Hematopoietic multipotent progenitor cell treated with erythropoietin and hydrocortisone succinate and interleukin-3 and kit ligand, for 6 days (in vitro differentiated cells): ENCODE results near the gene PSAPL1.
A peak's percentile ranks its signal among the peaks of the same experiment; 100 is the strongest.

Experiments
- DNase-seq: peaks from one replicate; pipeline ENCODE4 v3.0.0-alpha.2; 2015

Gene PSAPL1

DNA sequence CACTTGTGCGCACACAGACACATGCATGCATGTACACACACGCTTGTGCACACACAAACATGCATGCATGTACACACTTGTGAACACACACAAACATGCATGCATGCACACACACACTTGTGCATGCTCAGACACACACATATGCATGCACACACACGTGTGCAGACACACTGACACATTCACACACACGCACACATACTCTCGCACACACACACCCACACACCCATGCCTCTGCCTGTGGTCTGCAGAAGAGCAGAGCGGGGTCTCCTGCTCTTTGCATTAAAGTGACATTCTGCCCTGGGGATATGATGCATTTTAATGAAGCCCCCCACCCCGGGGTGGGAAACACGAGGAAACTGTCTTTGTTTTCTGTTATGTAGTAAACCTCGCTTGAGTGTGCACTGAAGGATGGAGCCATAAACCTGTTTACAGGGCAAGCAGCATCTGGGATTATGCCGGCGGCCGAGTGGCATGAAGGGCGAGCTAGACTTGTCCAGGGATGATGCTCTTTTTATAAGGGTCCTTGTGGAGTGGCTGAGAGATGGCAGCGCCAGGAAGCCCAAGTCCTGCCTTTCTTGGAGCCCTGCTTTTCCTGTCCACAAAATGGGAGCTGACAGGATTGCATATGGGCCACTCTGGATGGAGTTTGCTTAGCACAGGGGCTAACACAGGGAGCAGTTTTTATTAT, 17.8 kb downstream of the PSAPL1 start:
- DNase-seq = no peak

- no peak for DNase-seq
Measured at GRCh38 chr4:7415927-7416686, 18.6 kb downstream of the PSAPL1 start.

- no peak for DNase-seq
Measured at GRCh38 chr4:7414736-7415510, 19.8 kb downstream of the PSAPL1 start.

DNA sequence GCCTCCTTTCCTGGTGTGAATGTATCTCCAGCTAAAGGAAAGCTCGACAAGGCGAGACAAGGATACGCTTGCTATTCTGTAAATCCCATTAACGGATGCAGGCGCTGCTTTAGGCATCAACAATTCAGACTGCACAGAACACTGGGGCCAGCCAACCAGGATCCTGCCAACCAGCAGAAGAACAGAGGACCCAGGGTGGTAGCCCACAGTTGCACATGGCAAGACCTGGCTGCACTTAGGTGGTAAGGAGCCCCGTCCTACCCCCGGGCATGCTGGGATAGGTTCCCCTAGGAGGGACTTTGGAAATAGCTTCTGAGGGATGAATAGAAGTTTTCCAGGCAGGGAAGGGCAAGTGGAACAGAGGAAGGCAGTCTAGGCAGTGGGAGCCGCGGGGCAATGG, 20.7 kb downstream of the PSAPL1 start:
- no peak for DNase-seq

DNA sequence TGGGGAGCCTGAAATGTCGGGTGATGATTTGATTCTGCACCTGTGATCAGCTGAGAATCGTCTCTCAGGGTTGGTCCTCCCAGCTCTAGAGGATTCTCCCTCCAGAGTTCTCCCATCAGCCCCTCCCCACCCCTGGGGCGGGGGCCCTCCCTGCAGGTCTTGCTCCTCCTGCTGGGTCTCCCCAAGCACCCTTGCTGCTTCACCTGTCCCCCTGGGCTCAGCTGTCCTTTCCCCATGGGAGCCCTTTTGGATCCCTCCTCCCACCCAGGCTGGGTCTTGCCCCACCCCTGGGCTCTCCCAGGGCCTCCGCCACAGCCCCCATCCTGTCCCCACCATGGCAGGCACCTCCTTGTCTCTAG, 22.2 kb downstream of the PSAPL1 start:
- no peak for DNase-seq

GRCh38 chr4:7411896-7412553, 22.7 kb downstream of the PSAPL1 start:
- no peak for DNase-seq

GRCh38 chr4:7411491-7411890, 23.2 kb downstream of the PSAPL1 start:
- DNase-seq = no peak

DNA sequence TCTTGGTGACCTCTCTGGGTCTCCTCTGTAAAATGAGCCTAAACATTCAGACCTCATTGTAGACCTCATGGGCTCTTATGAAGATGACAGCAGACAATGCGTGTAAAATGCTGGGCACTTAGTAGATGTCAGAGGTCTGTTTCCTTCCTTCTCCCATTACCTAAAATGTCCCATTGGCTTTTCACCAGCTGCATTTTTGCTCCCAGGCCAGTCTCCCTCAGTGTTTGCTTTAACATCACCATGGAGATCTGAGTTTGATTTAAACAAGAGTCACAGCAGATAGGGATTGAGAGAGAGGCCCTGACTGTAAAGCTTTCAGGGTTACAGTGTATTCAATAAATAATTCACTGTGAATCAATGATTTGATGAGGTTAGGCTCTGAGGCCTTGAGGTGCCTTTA, 24.3 kb downstream of the PSAPL1 start:
- no peak for DNase-seq

DNA sequence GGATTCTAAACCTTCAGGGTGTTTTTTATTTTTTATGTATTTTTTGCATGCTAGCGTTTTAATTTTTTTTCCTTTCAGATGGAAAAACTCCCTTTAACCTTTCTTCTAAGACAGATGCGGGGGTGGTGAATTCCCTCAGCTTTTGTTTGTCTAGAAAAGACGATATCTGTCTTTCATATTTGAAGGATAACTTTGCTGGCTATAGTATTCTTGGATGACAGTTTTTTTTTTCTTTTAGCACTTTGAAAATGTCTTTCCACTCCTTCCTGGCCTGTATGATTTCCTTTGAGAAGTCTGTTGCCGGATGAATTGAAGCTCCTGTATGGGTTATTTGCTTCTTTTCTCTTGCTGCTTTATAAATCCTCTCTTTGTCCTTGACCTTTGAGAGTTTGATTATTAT, 26.6 kb downstream of the PSAPL1 start:
- DNase-seq = no peak

GRCh38 chr4:7403001-7403400, 31.7 kb downstream of the PSAPL1 start:
- no peak for DNase-seq

GRCh38 chr4:7402526-7402925, 32.2 kb downstream of the PSAPL1 start:
- DNase-seq = no peak

DNA sequence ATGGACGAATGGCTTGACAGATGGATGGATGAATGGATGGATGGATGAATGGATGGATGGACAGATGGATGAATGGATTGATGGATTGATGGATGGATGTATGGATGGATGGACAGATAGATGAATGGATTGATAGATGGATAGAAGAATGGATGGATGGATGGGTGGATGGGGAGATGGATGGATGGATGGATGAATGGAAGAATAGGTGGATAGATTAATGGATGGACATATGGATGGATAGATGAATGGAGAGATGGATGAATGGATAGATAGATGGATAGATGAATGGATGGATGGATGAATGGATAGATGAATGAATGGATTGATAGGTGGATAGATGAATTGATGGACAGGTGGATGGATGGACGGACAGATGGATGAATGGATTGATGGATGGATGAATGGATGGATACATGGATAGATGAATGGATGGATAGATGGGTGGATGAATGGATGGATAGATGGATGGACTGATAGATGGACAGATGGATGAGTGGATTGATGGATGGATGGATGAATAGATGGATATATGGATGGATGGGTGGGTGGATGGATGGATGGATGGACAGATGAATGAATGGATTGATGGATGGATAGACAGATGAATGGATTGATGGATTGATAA, 33.9 kb downstream of the PSAPL1 start:
- no peak for DNase-seq

DNA sequence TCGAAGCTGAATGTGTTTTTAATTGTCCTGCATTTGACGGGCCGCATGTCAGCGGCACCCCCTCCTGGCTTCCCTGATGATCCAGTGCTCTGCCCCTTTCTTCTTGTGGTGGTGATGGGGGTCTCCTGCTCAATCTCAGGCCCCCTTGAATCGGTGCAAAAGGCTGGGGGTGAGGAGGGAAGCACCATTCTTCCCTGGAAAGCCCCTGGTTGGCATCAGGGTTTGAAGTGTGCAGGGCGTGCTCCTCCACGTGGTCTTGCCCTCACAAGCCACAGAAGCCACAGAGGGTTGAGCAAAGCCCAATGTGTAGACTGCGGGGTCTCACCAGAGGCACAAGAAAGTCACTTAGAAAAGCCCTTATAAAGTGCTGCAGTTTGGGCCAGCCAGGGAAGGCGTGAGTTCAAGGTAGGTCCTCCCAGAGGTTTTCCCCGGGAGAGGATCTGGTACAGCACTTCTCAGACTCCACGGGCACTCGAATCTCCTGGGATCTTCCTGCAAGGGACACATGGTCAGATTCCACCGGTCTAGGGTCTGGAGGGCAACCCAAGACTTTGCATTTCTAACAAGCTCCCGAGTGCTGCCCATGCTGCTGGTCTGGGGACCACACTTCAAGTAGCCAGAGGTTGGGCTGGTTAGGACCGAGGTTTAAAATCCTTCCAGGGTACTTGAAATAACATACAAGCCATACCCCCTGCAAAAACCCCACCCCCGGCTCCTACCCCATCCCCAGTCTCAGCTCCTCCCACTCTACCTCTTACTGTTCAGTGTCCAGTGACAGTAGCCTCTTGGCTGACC, 35.1 kb downstream of the PSAPL1 start:
- no peak for DNase-seq

DNA sequence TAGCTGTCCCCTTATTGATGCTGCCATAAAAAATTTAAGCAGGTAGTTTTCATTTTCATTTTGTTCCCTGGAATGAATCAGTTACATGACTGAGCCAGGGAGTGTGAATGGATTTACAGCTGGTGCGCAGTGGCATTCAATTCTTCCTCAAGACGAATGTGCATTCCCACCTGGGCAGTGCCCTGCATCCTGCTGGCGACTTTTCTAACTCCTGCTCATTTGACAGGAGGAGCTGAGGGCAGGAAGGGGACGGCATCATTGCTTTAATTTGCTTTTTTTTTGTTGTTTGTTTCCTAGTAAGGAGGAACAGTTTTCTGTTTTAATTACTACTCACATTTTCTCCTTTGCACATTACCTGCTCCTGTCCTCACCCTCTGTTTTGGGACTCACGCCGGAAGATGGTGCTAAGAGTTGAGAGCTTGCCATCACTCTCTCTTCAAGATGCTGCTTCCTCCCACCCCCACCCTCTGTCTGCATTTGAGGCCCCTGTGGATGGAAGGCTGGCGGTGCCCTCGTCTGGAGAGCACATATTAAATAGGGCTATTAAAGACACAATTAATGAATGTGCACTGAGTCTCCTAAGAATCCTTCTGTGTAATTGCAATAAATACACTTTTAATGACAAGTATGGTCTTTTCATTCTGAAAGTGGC, 35.8 kb downstream of the PSAPL1 start:
- DNase-seq = no peak

GRCh38 chr4:7398104-7398423, 36.7 kb downstream of the PSAPL1 start:
- DNase-seq = peak; percentile 11

- no peak for DNase-seq
Measured at GRCh38 chr4:7397206-7398103, 37.3 kb downstream of the PSAPL1 start.

DNA sequence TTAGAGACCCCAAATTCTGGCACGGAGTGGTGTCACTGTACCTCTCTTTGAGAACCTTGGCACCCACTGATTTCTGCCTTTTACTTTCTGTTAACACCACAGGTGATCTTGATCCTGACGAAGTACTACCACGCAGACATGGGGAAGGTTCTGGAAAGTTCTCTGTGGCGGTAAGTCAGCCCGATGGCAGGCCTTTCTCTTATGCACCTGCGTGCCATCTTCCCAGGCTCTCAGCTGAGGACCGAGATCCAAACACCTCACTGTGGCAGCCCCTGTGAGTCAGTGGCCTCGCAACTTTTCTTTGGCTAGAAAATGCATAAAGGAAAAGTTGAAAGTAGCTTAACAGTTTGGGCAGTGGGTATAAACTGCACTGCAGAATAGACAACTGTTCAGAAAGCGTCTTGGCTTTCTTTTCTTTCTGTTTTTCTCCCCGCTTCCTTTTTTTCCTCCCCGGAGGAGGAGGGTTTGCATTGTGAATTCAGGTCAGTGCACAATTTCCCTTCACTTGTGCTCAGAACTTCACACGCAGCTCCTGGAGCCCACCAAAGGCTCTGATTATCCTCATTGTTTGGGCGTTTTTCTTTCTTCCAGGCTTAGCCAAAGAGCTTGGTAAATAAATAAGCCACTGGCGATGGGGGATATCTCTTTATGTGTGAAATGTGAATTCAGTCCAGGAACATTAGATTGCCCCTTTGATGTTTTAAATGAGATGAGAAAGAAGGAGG, 38.4 kb downstream of the PSAPL1 start:
- DNase-seq = no peak

GRCh38 chr4:7395645-7396044, 39.1 kb downstream of the PSAPL1 start:
- no peak for DNase-seq

DNA sequence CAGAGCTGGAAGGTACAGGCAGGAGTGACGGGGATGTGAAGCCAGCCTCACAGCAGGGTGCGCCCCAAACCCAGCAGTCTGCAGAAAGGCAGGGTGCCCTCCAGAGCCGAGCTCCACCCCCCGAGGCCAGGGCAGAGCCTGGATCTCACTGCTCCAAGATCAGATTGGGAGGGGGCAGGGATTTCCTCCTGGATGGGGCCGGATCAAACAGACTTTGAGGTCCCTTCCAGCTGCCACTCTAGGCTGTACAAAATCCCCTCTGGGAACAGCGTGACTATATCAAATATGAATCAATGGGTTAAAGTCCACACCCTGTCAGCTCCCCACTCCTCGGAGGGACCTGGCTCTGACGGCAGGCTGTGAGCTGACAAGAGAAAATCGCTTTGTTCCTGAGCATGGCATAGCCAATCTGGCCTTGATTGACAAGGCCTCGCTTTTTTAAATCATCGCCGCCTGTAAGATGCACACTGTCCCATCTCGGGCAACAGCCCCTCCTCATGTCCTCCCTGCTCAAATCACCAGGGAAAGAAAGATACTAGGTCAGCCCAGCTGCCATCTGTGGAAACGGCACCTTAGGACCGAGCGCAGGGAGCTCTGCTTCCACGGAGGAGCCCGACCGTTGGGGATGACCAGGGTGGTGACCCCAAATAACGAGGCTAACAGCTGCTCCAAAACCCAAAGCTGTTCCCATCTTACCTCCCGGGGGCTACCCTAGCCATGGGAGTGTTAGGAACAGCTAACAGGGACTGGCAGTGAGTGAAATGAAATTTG, 39.9 kb downstream of the PSAPL1 start:
- DNase-seq = no peak
